ENCODE data around the gene QRFP.

QRFP gene

DNA sequence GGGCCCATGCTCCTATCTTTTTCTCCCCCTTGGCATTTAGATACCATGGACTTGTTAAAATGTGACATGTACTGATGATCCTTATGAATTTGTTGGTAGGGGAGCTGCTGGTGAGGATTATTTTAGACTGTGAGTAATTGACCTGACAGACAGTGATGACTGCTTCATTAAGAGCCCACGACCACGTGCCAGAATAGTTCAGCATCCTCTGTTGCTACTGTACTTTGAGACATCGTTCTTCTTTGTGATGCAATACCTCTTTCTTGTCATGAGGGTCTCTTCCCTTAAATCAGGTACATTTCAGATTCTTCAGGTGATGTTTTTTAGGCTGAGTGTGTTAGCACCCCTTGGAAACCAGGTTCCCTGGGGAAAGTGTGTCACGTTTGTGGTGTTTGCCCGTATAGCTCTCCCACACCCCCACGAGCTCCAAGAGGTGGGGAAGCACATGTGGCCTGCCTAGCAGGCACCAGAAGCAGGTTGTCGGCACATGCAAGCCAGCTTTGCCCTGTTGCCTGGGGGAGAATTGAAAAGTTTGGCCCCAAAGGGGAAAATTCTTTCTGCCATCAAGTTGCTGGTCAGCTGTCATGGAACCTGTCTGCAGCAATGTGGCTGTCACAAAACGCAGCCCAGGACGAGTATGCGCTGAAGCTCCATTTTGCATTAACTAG, 25.1 kb downstream of the QRFP start:
- H3K27me3 ChIP-seq (replicated peaks; ENCODE audit: control insufficient read depth, insufficient read depth, low read length) = no peaks in the 10 kb centered on the region
- H3K4me3 ChIP-seq (replicated peaks; ENCODE audit: low read depth, low read length) = no peak overlapping the region
- peaks cover 17% of the 10 kb centered on the region for H3K36me3 ChIP-seq (ENCODE audit: control insufficient read depth, insufficient read depth, low read length)
- TF ChIP-seq, protein P1, sequence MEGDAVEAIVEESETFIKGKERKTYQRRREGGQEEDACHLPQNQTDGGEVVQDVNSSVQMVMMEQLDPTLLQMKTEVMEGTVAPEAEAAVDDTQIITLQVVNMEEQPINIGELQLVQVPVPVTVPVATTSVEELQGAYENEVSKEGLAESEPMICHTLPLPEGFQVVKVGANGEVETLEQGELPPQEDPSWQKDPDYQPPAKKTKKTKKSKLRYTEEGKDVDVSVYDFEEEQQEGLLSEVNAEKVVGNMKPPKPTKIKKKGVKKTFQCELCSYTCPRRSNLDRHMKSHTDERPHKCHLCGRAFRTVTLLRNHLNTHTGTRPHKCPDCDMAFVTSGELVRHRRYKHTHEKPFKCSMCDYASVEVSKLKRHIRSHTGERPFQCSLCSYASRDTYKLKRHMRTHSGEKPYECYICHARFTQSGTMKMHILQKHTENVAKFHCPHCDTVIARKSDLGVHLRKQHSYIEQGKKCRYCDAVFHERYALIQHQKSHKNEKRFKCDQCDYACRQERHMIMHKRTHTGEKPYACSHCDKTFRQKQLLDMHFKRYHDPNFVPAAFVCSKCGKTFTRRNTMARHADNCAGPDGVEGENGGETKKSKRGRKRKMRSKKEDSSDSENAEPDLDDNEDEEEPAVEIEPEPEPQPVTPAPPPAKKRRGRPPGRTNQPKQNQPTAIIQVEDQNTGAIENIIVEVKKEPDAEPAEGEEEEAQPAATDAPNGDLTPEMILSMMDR (IDR thresholded peaks at IDR 0.05; ENCODE audit: insufficient read depth, low read length, poor library complexity, severe bottlenecking) = no peak
- DNase-seq (ENCODE audit: extremely low read depth, insufficient read length) = no peak

DNA sequence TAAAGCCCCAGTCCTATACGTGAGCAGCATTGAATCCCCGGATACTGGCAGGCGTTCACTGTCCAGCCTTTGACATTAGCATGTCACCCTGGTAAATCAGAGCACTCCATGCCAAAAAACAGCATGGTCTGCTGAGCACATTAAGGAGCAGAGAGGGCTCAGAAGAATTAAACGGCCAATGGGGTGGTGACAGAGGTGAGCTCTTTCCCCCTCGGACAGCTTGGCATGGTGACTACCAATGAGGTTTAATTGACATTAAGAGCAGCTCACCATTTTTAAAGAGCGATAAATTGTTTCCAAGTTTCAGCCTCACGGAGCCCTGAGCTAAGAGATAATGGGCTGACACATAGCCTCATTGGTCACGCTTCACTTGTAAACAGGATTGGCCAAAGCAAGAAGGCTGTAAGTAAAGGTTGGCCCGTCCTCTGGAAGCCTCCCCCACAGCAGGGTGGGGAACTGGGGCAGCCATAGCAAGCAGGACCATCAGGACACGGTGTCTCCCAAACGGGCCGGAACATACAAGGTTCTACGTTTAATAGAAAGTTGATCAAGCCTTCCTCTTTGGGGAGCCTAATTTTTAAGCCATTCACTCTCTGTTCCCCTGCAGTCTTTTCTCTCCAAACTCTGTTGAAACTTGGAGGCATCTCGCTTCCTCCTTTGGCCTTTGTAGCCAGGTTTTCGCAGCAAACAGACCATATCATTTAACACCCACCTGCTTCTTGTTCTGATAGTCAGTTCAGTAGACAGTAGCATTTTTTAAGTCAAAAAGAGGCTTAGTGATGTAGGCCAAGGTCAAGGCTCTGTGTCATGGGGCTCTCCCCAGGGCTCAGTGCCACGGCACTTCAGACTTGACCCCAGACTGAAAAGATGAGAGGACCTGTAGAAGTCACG, 25.9 kb downstream of the QRFP start:
- Histone ChIP-seq H3K27me3 (replicated peaks; ENCODE audit: control insufficient read depth, insufficient read depth, low read length) (no peaks in the 10 kb centered on the region), H3K4me3 (replicated peaks; ENCODE audit: low read depth, low read length) (no peak overlapping the region), H3K36me3 (ENCODE audit: control insufficient read depth, insufficient read depth, low read length) (peaks cover 17% of the 10 kb centered on the region)
- TF ChIP-seq, protein P1 (IDR thresholded peaks at IDR 0.05; ENCODE audit: insufficient read depth, low read length, poor library complexity, severe bottlenecking) = no peak
- peak; percentile 61 for DNase-seq (ENCODE audit: extremely low read depth, insufficient read length)

DNA sequence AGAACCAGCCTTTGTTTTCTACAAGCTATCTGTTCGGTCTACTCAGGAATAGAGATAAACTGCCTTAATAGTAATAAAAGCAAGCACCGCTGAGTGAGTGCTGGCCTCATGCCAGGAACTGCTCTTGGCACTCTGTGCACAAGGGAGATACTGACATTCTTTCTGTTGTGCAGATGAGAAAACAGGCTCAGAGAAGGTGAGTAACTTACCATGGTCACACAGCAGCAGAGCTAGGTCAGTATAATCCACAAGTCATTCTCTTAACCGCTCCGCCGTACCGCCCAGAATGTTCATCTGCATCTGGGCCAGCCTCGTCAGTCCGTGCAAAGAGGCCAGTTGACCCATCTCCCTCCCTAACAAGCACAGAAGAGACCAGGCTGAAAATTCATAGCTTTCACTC, 27.4 kb downstream of the QRFP start:
- no peaks in the 10 kb centered on the region for H3K27me3 ChIP-seq (replicated peaks; ENCODE audit: control insufficient read depth, insufficient read depth, low read length)
- DNase-seq (ENCODE audit: extremely low read depth, insufficient read length) = no peak
- peaks cover 12% of the 10 kb centered on the region for H3K36me3 ChIP-seq (ENCODE audit: control insufficient read depth, insufficient read depth, low read length)
- TF ChIP-seq, protein P1 (IDR thresholded peaks at IDR 0.05; ENCODE audit: insufficient read depth, low read length, poor library complexity, severe bottlenecking) = no peak
- H3K4me3 ChIP-seq (replicated peaks; ENCODE audit: low read depth, low read length) = no peak overlapping the region

DNA sequence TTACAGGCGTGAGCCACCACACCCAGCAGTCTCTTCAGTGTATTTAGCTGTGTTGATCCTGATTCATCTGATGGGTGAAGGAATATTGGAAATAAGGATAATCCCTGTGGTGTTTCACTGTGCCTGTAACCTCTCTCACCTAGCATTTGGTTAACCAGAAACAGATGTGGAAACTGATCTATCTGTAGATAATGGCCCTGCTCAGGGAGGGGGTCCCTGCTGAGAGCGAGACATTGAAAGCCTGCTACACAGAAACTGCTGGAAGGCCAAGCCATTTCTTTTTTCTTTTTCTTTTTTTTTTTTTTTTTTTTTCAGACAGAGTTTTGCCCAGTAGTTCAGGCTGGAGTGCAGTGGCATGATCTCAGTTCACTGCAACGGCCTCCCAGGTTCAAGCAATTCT, 28.4 kb downstream of the QRFP start:
- no peaks in the 10 kb centered on the region for H3K27me3 ChIP-seq (replicated peaks; ENCODE audit: control insufficient read depth, insufficient read depth, low read length)
- H3K36me3 ChIP-seq (ENCODE audit: control insufficient read depth, insufficient read depth, low read length) = peaks cover 8% of the 10 kb centered on the region
- TF ChIP-seq, protein P1 (IDR thresholded peaks at IDR 0.05; ENCODE audit: insufficient read depth, low read length, poor library complexity, severe bottlenecking) = no peak
- no peak overlapping the region for H3K4me3 ChIP-seq (replicated peaks; ENCODE audit: low read depth, low read length)
- no peak for DNase-seq (ENCODE audit: extremely low read depth, insufficient read length)

DNA sequence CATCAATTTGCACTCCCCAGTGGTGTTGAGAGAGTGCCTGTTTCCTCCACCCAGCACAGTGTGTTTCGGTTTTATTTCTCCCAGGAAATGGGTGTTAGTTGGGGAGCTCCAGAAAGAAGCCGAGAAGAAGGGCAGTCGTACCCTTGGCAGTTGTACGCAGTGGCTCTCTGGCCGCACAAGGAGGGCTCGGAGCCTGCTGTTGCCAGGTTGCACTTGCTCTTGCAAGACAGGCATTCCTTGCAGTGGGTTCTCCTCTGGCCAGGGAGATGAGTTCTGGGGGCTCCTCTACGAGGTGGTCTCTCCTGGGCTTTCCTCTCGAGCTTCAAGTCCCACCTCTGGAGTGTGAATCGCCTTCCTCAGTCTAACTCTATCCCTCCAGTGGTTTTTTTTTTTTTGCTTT, 29.1 kb downstream of the QRFP start:
- no peak for DNase-seq (ENCODE audit: extremely low read depth, insufficient read length)
- no peaks in the 10 kb centered on the region for H3K27me3 ChIP-seq (replicated peaks; ENCODE audit: control insufficient read depth, insufficient read depth, low read length)
- TF ChIP-seq, protein P1 (IDR thresholded peaks at IDR 0.05; ENCODE audit: insufficient read depth, low read length, poor library complexity, severe bottlenecking) = no peak
- no peak overlapping the region for H3K4me3 ChIP-seq (replicated peaks; ENCODE audit: low read depth, low read length)
- peaks cover 5% of the 10 kb centered on the region for H3K36me3 ChIP-seq (ENCODE audit: control insufficient read depth, insufficient read depth, low read length)
